Activated naive CD8-positive, alpha-beta T cell treated with anti-CD3 and anti-CD28 coated beads, Interleukin-2, amount 50 U/mL, for 16 hours (primary cell): ENCODE results near the gene SINHCAF.
"Not testable (repeated sequence)": the region's sequence is repeated elsewhere in the genome, so short reads cannot be mapped to it uniquely, and the experiment has no call there.

ENCODE experiments used
- DNase-seq: peaks from one replicate; pipeline ENCODE4 v3.0.0-alpha.2; 2020; ENCODE audit warnings: low read depth, low spot score

The SINHCAF gene

DNA sequence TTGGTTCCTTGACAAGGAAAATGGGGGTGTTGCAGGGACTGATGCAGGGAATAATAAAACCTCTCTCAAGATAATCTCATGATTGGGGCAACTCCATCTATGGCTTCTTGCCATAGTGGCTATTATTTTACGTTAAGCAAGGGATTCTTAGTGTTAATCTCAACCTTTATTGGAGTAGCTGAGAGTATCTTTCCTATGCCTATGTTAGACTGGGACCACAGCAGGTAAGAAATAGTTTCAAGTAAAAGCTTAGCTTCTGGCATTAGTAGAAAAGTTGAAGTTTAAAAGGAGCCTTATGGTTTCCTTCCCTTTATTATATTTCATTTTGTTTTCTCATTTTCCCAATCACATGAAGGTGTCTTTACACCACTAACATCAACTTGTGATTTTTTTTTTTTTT lies 16.7 kb downstream of the SINHCAF start:
- DNase-seq: no peak

- DNase-seq: no peak
Measured at GRCh38 chr12:31308116-31308515, 17.8 kb downstream of the SINHCAF start.

GRCh38 chr12:31306866-31307265 lies 19.1 kb downstream of the SINHCAF start:
- DNase-seq: no peak

- DNase-seq: no peak
Measured at GRCh38 chr12:31303466-31303865, 22.5 kb downstream of the SINHCAF start.

DNA sequence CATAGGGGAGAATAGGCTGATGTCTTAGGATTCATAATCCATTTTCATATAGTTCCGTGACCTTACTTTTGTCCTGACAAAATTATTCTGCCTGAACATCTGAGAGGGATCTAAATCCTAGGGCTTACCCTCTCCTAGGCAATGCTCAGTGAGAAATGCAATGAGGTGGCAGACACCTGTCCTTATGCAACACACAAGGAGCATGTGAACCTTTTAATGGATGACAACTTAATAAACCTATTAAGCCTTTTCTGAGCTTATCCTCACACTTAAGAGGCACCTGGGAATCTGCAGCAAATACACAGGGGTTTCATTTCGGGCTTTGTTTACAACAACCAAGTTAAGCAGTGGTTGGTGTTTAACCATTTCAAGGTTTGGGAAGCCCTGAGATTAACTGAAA lies 24.6 kb downstream of the SINHCAF start:
- DNase-seq: no peak

DNA sequence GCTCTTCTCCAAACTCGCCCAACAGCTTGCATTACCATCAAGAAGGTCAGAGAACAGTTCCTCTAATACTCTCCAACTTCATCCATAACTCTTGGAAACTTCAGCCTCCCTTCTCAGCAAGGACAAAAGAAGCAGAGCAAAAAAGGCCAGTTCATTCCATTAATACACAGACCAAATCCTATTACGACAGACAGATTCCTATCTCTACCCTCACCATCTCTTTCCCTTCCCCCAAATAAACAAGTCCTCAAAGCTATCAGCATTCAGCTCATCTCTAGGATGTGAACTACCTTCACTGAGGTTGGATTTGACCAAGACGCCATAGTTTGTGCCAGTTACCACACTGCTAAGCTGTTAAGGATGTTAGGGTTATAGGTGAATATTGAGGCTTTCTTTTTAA lies 25.2 kb downstream of the SINHCAF start:
- DNase-seq: no peak

GRCh38 chr12:31300341-31300740 lies 25.6 kb downstream of the SINHCAF start:
- no peak for DNase-seq

GRCh38 chr12:31298922-31299321 lies 27.0 kb downstream of the SINHCAF start:
- no peak for DNase-seq

DNA sequence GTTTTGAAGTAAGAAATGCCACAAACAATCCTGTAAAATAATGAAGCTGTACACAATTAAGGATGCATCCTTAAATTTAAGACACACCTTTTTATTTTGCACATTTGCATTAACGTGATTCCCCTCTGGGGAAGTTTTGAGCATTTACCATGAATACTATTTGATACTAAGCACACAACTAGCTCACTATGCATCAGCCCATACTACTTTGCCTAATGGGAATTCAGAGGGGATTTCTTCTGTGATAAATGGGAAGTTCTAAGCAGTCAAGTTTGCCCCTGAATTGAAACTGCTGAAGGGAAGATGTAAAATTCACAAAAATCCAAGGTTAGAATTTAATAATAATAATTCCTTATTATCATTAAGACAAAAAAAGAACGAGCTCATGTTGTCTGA lies 27.4 kb downstream of the SINHCAF start:
- DNase-seq: no peak

- no peak for DNase-seq
Measured at GRCh38 chr12:31297572-31298514, 28.1 kb downstream of the SINHCAF start.

GRCh38 chr12:31289441-31289840 lies 36.5 kb downstream of the SINHCAF start:
- DNase-seq: no peak

DNA sequence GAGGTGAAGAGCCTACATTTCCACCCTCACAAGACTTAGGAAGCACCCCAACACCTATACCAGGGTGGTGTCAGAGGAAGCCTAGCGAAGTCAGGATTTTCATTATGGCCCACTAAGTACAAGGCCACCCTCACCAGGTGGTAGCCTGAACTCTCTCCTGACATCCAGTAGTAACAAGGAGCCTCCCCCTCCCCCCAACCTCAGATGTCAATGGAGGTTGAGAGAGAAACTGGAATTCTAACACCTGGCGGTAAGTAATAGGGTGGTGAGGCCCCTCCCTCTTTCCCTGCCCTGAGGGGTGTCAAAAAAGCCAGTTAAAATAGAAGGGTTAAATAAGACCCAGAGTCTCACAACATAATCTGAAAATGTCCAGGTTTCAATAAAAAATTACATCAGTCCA lies 37.6 kb downstream of the SINHCAF start:
- no peak for DNase-seq

DNA sequence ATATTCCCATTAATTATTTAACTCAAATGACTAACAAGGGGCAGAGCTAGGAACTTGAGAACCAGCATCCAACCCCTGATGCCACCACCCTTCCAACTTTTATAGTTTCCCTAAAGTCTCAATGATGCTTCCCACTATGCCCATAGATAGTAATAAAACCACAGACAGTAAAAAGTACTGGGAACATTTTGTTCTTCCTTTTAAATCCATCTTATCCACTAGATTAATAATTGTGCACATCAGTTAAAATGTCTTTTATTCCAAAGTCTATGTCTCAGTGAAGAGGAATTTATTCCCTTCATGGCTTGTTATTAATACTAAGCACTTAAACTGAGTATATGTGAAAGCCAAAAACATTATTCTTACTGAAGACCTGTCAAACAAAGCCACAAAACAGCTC lies 45.8 kb downstream of the SINHCAF start:
- no peak for DNase-seq

DNA sequence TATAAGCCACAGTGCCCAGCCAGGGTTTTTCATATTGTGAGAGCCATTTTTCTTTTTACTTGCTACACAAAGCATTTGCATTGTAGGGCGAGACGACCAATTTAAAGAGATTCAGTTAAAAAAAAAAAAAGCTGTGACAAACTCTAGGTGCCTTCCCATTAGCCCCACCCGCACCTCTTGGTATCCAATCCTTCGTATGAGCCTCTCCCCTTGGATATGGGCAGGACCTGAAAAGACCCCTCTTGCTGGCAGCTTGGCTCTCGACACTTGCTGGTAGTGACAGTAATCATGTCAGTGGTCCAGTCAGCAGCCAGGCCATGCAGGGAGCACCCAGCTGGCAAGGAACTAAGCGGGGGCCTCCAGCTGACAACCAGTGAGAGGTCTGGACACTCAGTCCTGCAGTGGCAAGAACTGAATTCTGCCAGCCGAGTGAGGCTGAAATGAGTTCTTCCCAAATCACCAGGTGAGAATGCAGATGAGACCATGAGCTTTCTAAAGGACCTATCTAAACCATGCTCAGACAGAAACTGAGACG lies 46.5 kb downstream of the SINHCAF start:
- DNase-seq: no peak

DNA sequence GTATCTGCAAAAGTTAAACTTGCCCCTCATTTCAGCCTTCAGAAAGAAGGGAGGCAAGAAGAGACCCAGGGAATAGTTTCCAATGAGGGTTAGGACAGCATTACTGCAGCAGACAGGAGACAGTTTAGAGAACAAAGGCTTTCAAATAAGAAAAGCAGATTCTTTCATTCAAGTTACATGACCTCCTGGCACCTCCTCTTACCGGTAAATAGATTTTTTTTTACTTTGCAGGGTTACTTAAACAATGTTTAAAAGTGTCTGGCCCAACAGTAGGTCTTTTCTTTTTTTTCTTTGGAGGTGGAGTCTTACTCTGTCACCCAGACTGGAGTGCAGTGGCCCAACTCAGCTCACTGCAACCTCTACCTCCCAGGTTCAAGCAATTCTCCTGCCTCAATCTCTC lies 47.1 kb downstream of the SINHCAF start:
- no peak for DNase-seq

DNA sequence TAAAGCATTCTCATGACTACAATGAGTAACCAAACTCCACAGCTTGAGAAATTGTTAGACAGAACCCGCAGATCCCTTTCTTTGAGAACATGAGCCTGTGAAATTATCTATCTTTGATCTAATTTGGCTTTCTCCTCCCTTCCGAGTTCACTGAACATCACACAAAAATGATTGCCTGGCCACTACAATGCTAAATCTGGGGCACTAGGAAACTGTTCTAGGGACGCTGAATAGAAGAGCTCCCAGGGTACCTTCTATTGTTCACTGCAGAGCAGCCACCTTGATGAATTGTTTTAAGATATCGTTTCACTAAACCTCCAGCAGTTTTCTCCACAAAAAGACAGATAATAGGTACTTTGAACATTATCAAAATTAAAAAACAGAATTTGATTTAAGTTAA lies 47.5 kb downstream of the SINHCAF start:
- no peak for DNase-seq

- no peak for DNase-seq
Measured at GRCh38 chr12:31277081-31277480, 48.9 kb downstream of the SINHCAF start.

DNA sequence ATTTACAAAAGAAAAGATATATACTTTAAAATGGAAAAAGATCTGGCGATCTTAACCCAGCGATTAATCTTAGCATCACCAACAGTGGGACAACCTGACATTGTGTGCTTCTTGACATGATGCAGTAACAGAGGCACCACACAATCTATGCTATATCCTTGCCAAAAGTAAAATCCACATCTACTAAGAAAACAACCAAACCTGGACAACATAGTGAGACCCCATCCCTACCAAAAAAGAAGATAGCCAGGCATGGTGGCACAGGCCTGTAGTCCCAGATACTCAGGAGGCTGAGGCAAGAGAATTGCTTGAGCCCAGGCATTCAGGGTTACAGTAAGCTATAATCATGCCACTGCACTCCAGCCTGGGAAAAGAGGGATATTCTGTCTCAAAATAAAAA lies 50.5 kb downstream of the SINHCAF start:
- DNase-seq: no peak

DNA sequence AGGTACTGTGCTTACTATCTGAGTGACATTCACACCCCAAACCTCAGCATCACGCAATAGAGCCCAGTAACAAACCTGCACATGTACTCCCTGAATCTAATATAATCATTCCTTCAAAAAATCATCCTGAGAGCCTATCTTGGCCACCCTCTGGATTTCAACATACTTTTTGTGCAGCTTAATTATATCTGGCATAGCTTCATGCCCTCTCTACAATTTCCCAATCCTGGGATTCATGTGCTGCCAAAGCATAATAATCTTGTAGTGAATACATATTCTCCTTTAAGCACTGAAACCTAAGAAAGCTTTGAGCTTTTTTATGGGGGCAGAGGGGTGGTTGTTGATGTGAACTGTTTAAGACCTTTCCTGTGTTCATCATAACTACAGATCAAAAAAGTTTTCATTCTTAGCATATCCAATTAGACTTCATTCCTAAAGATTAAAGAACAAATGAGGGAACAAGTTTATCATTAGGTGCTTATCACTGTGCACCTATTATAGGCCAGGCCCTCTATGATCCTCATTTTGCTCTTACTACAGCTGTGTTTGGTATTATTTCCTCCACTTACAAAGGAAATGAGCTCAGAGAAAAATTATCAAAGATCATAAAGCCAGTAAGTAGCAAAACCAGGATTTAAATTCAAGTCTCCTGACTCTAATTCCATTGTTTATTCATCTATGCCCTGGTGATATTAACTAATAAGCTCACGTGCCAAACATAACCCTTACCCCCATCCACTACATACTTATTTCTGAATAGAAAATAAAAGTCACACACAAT lies 51.2 kb downstream of the SINHCAF start:
- no peak for DNase-seq

DNA sequence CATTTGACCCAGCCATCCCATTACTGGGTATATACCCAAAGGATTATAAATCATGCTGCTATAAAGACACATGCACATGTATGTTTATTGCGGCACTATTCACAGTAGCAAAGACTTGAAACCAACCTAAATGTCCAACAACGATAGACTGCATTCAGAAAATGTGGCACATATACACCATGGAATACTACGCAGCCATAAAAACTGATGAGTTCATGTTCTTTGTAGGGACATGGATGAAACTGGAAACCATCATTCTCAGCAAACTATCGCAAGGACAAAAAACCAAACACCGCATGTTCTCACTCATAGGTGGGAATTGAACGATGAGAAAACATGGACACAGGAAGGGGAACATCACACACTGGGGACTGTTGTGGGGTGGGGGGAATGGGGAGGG lies 52.2 kb downstream of the SINHCAF start:
- not testable (repeated sequence) for DNase-seq

DNA sequence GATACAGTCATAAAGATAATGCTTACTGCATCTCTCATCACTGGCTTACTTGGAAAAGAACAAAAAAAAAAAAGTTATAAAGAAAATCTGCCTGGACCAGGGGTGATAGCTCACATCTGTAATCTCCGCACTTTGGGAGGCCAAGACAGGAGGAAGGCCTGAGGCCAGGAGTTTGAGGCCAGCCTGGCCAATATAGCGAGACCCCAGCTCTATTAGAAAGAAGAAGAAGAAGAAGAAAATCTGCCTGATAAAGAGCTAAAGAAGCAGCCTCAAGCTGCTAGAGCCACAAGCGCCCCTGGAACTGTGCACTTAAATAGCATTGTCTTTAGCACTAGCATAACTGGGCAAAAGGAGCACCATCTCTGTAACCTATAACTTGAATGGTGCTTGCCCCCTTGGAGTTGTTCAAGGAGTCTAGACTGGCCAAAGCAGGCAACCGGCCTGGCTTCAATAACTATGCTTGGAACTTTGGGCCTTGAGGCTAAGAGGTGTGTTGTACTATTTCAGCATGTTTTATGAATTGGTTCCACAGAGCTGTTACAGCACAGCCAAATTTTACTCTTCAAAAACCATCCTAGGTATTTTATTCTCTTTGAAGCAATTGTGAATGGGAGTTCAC lies 53.2 kb downstream of the SINHCAF start:
- DNase-seq: no peak

DNA sequence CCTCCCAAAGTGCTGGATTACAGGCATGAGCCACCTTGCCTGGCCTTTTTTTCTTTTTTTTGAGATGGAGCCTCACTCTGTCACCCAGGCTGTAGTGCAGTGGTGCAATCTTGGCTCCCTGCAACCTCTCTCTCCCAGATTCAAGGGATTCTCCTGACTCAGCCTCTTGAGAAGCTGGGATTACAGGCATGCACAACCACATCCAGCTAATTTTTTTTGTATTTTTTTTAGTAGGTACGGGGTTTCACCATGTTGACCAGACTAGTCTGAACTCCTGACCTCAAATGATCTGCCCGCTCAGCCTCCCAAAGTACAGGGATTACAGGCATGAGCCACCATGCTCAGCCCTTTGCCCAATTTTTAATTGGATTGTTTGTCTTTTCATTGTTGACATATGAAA lies 58.0 kb downstream of the SINHCAF start:
- DNase-seq: no peak
